Measurements from ENCODE around the gene PDE3B.
"Not testable (repeated sequence)": the region's sequence is repeated elsewhere in the genome, so short reads cannot be mapped to it uniquely, and the experiment has no call there.

Gene PDE3B

GRCh38 chr11:14642453-14642852, 1.2 kb upstream of the PDE3B start:
- no peak for DNase-seq

DNA sequence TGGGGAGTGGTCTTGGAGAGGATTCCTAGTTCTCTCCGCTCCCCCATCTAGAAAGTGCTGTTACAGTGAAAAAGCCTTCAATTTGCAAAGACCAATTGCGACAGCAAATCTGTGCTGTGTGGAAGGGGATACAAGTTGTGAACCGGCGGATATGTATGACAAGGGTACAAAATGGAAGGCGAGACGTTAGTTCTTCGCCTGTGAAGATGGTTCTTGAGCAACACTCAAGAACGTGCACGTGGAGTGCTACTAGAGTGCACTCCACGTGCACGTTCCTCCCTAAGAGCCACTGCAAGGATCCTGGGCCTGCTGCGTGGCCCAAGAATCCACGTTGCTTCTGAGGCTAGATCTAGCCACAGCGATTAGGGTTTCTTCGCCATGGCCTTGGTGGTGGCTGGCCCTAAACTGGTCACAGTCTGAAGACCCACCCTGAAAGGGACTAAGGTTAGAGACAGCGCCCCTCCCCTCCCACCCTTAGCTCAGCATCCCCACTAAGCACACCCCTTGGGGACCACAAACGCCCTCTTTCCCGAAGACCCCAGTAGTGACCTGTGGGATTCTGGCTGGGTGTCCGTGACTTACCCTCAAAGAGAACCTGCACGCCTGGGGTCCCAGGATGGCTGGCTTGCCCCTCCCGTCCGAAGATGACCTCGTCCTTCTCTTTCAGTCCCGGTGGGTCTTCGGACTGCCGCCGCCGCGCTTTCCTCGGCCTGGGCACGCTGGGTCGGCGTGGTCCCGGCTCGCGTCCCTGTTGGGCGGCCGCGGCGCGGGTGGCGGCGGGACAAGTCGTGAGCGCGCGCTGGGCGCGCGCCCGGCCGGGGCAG, 519 bp upstream of the PDE3B start:
- DNase-seq = no peak

- peak; percentile 55 for DNase-seq
These were observed 816 bp downstream of the PDE3B start for GRCh38 chr11:14644226-14645014.

GRCh38 chr11:14645015-14645912, 1.7 kb downstream of the PDE3B start:
- peak; percentile 52 for DNase-seq

- DNase-seq = peak; percentile 36
These were observed 2.6 kb downstream of the PDE3B start for GRCh38 chr11:14645985-14646900.

DNA sequence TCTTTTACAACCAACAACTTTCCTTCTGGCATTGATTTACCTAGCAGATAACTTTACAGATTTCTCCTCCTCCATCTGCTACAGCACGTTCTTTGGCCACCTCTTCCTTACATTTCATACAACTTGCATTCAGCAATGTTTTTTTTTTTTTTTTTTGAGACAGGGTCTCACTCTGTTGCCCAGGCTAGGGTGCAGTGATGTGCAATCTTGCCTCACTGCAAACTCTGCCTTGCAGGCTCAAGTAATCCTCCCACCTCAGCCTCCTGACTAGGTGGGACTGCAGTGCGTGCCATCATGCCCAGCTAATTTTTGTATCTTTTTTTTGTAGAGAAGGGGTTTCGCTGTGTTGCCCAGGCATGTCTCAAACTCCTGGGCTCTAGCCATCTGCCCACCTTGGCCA, 6.5 kb downstream of the PDE3B start:
- no peak for DNase-seq

DNA sequence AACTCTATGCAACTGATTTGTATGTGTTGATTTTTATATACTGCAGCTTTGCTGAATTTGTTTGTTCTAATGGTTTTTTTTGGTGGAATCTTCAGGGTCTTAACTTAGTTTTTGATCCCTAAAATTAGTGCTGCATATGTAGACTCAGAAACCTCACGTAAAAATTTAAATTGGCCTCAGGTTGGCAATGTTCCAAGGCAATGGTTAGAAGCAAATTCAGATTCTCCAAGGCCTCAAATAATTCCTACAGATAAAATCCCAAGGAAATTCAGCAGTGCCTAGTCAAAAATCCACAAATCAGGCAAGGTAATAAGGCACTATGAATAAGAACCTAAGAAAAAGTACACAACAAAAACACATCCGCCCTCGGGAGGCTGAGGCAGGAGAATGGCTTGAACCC, 9.5 kb downstream of the PDE3B start:
- DNase-seq = no peak

- DNase-seq = no peak
These were observed 11.8 kb downstream of the PDE3B start for GRCh38 chr11:14655435-14655834.

- DNase-seq = no peak
These were observed 13.2 kb downstream of the PDE3B start for GRCh38 chr11:14656536-14657457.

GRCh38 chr11:14657841-14658240, 14.2 kb downstream of the PDE3B start:
- no peak for DNase-seq

- not testable (repeated sequence) for DNase-seq
These were observed 21.3 kb downstream of the PDE3B start for GRCh38 chr11:14664926-14665325.

- DNase-seq = not testable (repeated sequence)
These were observed 23.7 kb downstream of the PDE3B start for GRCh38 chr11:14667329-14667728.

DNA sequence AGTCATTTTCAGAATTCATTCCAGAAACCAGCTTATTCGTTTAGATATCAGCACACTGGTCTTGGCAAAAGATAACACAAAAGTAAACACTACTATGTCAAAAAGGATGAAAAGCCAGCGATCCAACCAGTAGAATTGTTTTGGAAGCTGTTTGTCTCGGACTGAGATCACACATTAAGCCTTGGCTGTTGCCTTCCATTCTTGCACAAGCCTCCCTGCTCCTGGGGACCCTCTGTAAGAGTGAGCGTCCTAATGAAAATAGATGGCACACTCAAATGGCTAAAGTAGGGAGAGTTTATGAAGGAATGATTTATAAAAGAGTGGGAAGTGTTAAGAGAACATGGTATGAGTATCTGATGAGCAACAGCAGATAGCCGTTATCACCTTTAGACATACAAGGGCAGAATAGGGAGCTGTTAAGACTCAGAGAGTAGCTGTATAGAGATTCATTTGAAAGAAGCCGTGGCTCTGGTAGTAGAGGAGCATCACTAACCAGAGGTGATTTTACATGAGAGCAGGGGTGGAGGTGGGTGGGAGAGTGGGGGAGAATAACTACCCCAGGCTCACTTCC, 25.2 kb downstream of the PDE3B start:
- DNase-seq = no peak

GRCh38 chr11:14669499-14669898, 25.9 kb downstream of the PDE3B start:
- no peak for DNase-seq

DNA sequence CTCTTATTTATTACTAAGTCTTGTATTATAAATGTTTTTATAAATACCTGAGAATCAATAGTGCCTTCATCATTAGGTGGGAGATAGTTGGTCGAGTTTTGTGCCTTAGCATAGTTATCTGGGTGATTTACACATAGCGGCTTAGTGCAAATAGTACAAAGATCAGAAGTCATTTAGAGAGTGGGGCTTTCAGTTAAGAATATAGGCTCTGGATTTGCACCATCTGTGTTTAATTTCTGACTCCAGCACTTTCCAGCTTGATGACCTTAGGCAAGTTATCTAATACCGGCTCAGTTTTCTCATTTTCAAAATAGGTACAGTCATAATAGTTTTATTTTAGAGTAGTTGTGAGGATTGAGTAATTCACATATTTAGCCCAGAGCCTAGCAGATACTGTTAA, 26.4 kb downstream of the PDE3B start:
- no peak for DNase-seq

DNA sequence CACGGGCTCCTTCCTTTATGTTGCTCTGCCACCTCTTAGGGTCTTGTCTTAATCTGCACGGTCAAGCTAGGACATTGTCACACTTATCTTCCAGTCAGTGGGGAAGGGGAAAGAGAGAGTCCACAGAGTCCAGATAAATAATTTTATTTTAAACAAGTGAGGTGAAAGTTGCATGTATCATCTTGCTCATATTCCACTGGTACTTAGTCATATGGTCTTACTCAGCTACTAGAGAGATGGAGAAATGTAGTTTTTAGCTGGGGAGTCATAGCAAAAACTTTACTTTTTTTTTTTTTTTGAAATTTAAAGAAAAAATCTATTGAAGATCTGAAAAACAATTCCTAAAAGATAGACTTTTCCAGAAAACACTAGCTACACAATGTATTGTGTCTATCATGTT, 29.0 kb downstream of the PDE3B start:
- DNase-seq = no peak

GRCh38 chr11:14673421-14673820, 29.8 kb downstream of the PDE3B start:
- no peak for DNase-seq

GRCh38 chr11:14673824-14674405, 30.3 kb downstream of the PDE3B start:
- no peak for DNase-seq

- no peak for DNase-seq
These were observed 32.5 kb downstream of the PDE3B start for GRCh38 chr11:14676068-14676467.

- no peak for DNase-seq
These were observed 33.5 kb downstream of the PDE3B start for GRCh38 chr11:14677146-14677545.
